Measurements from ENCODE around the gene AOPEP. TPM values are rescaled to one million over a fixed set of nuclear protein-coding genes. Genes with fewer than 3 reads are reported as not detected.

The AOPEP gene
- polyA plus RNA-seq, 1 donor from 2014 or later = 10.0 TPM

GRCh38 chr9:95012902-95013301, 286.4 kb downstream of the AOPEP start:
- Histone ChIP-seq H3K9ac (ENCODE audit: low read length) (no peak overlapping the region), H2AFZ (ENCODE audit: low read depth, low read length) (no peak overlapping the region), H4K20me1 (ENCODE audit: insufficient read depth) (no peaks in the 10 kb centered on the region), H3K9me3 (ENCODE audit: low read length) (no peaks in the 10 kb centered on the region), H3F3A (ENCODE audit: insufficient read depth, low read length, poor library complexity, severe bottlenecking) (no peaks in the 10 kb centered on the region), H3K79me2 (replicated peaks; ENCODE audit: insufficient read depth, low read length) (no peaks in the 10 kb centered on the region), H3K4me2 (ENCODE audit: low read length) (no peak overlapping the region), H3K36me3 (ENCODE audit: insufficient read depth, low read length) (no peaks in the 10 kb centered on the region), H3K4me3 (ENCODE audit: low read length) (no peak overlapping the region), H3K9me2 (ENCODE audit: insufficient read depth, low read length) (no peaks in the 10 kb centered on the region), H3K27ac (ENCODE audit: low read length) (no peak overlapping the region), H3K27me3 (ENCODE audit: insufficient read depth, low read depth, low read length) (no peaks in the 10 kb centered on the region)
- TF ChIP-seq POLR2AphosphoS5 (IDR thresholded peaks at IDR 0.05) (no peak), CTCF (IDR thresholded peaks at IDR 0.05; ENCODE audit: poor library complexity, severe bottlenecking) (no peak), EP300 (conservative IDR thresholded peaks at IDR 0.05; ENCODE audit: poor library complexity, severe bottlenecking) (no peak), MXI1 (conservative IDR thresholded peaks at IDR 0.05; ENCODE audit: poor library complexity, severe bottlenecking) (no peak), EZH2 (IDR thresholded peaks at IDR 0.05; ENCODE audit: borderline replicate concordance, insufficient read depth, low read length, poor library complexity, severe bottlenecking) (no peak), REST (IDR thresholded peaks at IDR 0.05; ENCODE audit: borderline replicate concordance) (no peak), TAF1 (IDR thresholded peaks at IDR 0.05; ENCODE audit: low read depth) (no peak), RAD21 (conservative IDR thresholded peaks at IDR 0.05) (no peak), SMC3 (conservative IDR thresholded peaks at IDR 0.05; ENCODE audit: poor library complexity) (no peak)

GRCh38 chr9:95014917-95015316, 288.4 kb downstream of the AOPEP start:
- H3K36me3 ChIP-seq (ENCODE audit: insufficient read depth, low read length) = no peaks in the 10 kb centered on the region
- no peak overlapping the region for H3K9ac ChIP-seq (ENCODE audit: low read length)
- no peaks in the 10 kb centered on the region for H3F3A ChIP-seq (ENCODE audit: insufficient read depth, low read length, poor library complexity, severe bottlenecking)
- no peaks in the 10 kb centered on the region for H4K20me1 ChIP-seq (ENCODE audit: insufficient read depth)
- H3K4me2 ChIP-seq (ENCODE audit: low read length) = no peak overlapping the region
- H3K4me3 ChIP-seq (ENCODE audit: low read length) = no peak overlapping the region
- no peaks in the 10 kb centered on the region for H3K9me3 ChIP-seq (ENCODE audit: low read length)
- H3K27me3 ChIP-seq (ENCODE audit: insufficient read depth, low read depth, low read length) = no peaks in the 10 kb centered on the region
- H3K27ac ChIP-seq (ENCODE audit: low read length) = no peak overlapping the region
- no peaks in the 10 kb centered on the region for H3K79me2 ChIP-seq (replicated peaks; ENCODE audit: insufficient read depth, low read length)
- no peaks in the 10 kb centered on the region for H3K9me2 ChIP-seq (ENCODE audit: insufficient read depth, low read length)
- H2AFZ ChIP-seq (ENCODE audit: low read depth, low read length) = no peak overlapping the region
- no peak for TF ChIP-seq EP300 (conservative IDR thresholded peaks at IDR 0.05; ENCODE audit: poor library complexity, severe bottlenecking)
- no peak for TF ChIP-seq CTCF (IDR thresholded peaks at IDR 0.05; ENCODE audit: poor library complexity, severe bottlenecking)
- TF ChIP-seq REST (IDR thresholded peaks at IDR 0.05; ENCODE audit: borderline replicate concordance) = no peak
- no peak for TF ChIP-seq SMC3 (conservative IDR thresholded peaks at IDR 0.05; ENCODE audit: poor library complexity)
- TF ChIP-seq TAF1 (IDR thresholded peaks at IDR 0.05; ENCODE audit: low read depth) = no peak
